ENCODE data around the gene RABIF. TPM values are rescaled to one million over a fixed set of nuclear protein-coding genes. Genes with fewer than 3 reads are reported as not detected.

The RABIF gene
- total and polyA plus RNA-seq, 2 donors (not counting 1 experiment from before 2014, with no cell fraction given) = 8.2 to 14.2 TPM

DNA sequence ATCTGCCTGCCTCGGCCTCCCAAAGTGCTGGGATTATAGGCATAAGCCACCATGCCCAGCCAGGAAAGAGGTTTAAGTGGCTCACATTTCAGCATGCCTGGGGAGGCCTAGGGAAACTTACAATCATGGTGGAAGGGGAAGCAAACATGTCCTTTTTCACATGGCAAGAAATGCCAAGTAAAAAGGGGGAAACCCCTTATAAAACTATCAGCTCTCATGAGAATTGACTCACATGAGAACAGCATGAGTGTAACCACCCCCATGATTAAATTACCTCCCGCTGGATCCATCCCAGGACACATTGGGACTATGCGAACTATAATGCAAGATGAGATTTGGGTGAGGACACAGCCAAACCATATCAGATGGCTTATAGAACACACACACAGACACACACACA, 46.9 kb upstream of the RABIF start:
- Histone ChIP-seq H3K4me3 (ENCODE audit: control extremely low read depth in 1 of 5, extremely low read depth in 1 of 5, insufficient read depth in 1 of 5, low read depth in 2 of 5, low read length in 4 of 5) (no peak overlapping the region), H3K36me3 (replicated peaks in 1 of 2; ENCODE audit: control extremely low read depth in 1 of 2, control insufficient read depth in 1 of 2, extremely low read depth in 1 of 2, insufficient read depth in 2 of 2, low read length in 1 of 2) (peaks cover 0 to 5% of the 10 kb centered on the region in 2 experiments), H3K9me3 (ENCODE audit: control extremely low read depth in 1 of 3, control insufficient read depth in 2 of 3, insufficient read depth in 1 of 3, low read length in 2 of 3) (no peaks in the 10 kb centered on the region), H3K27ac (ENCODE audit: low read length in 2 of 2) (no peak overlapping the region), H4K20me1 (ENCODE audit: control insufficient read depth, insufficient read depth, low read length, poor library complexity, severe bottlenecking) (no peaks in the 10 kb centered on the region), H2AFZ (ENCODE audit: insufficient read depth, low read depth, low read length, poor library complexity, severe bottlenecking) (no peak overlapping the region), H3K9ac (ENCODE audit: low read length) (no peak overlapping the region), H3K79me2 (ENCODE audit: control insufficient read depth, insufficient read depth, low read length) (no peaks in the 10 kb centered on the region), H3K27me3 (replicated peaks in 1 of 4; ENCODE audit: control extremely low read depth in 1 of 4, control insufficient read depth in 3 of 4, insufficient read depth in 4 of 4, low read length in 3 of 4) (no peaks in the 10 kb centered on the region), H3K4me2 (replicated peaks; ENCODE audit: low read depth, low read length, poor library complexity, severe bottlenecking) (no peak overlapping the region), H3K4me1 (ENCODE audit: control insufficient read depth in 2 of 2, insufficient read depth in 2 of 2, low read length in 2 of 2) (no peaks in the 10 kb centered on the region)
- ChIA-PET POLR2A (no interaction called here), CTCF (no interaction called here)
- Mint-ChIP-seq H3K9me3 (ENCODE audit: insufficient read depth) (no peaks in the 10 kb centered on the region), H3K4me1 (peaks cover 9% of the 10 kb centered on the region), H3K27me3 (peaks cover 4% of the 10 kb centered on the region), H3K27ac (no peak overlapping the region), H3K4me3 (no peak overlapping the region)
- DNase-seq (no peak), ATAC-seq (ENCODE audit: low read depth) (no peak)
- 78% methylated on average over 1 of the region's 3 CpGs for WGBS (ENCODE audit: insufficient coverage)
- intact Hi-C loops (cut with micrococcal nuclease) = no loop called here
- TF ChIP-seq EZH2 (IDR thresholded peaks at IDR 0.05; ENCODE audit: borderline replicate concordance, insufficient read depth, low read depth, low read length, poor library complexity, severe bottlenecking) (no peak), CTCF (IDR thresholded peaks at IDR 0.05) (no peak)

- Histone ChIP-seq H3K4me2 (replicated peaks; ENCODE audit: low read depth, low read length, poor library complexity, severe bottlenecking) (no peak overlapping the region), H3K9ac (ENCODE audit: low read length) (no peak overlapping the region), H3K27ac (ENCODE audit: low read length in 2 of 2) (no peak overlapping the region), H3K4me3 (ENCODE audit: control extremely low read depth in 1 of 5, extremely low read depth in 1 of 5, insufficient read depth in 1 of 5, low read depth in 2 of 5, low read length in 4 of 5) (no peak overlapping the region), H3K4me1 (ENCODE audit: control insufficient read depth in 2 of 2, insufficient read depth in 2 of 2, low read length in 2 of 2) (no peaks in the 10 kb centered on the region), H3K36me3 (replicated peaks in 1 of 2; ENCODE audit: control extremely low read depth in 1 of 2, control insufficient read depth in 1 of 2, extremely low read depth in 1 of 2, insufficient read depth in 2 of 2, low read length in 1 of 2) (no peaks in the 10 kb centered on the region), H4K20me1 (ENCODE audit: control insufficient read depth, insufficient read depth, low read length, poor library complexity, severe bottlenecking) (no peaks in the 10 kb centered on the region), H3K27me3 (replicated peaks in 1 of 4; ENCODE audit: control extremely low read depth in 1 of 4, control insufficient read depth in 3 of 4, insufficient read depth in 4 of 4, low read length in 3 of 4) (no peaks in the 10 kb centered on the region), H2AFZ (ENCODE audit: insufficient read depth, low read depth, low read length, poor library complexity, severe bottlenecking) (no peak overlapping the region), H3K79me2 (ENCODE audit: control insufficient read depth, insufficient read depth, low read length) (no peaks in the 10 kb centered on the region), H3K9me3 (ENCODE audit: control extremely low read depth in 1 of 3, control insufficient read depth in 2 of 3, insufficient read depth in 1 of 3, low read length in 2 of 3) (no peaks in the 10 kb centered on the region)
- DNase-seq (no peak), ATAC-seq (ENCODE audit: low read depth) (no peak)
- ChIA-PET CTCF (no interaction called here), POLR2A (no interaction called here)
- Mint-ChIP-seq H3K4me3 (no peak overlapping the region), H3K4me1 (peaks cover 9% of the 10 kb centered on the region), H3K27me3 (peaks cover 4% of the 10 kb centered on the region), H3K27ac (no peak overlapping the region), H3K9me3 (ENCODE audit: insufficient read depth) (no peaks in the 10 kb centered on the region)
- intact Hi-C loops (cut with micrococcal nuclease) = no loop called here
- TF ChIP-seq CTCF (IDR thresholded peaks at IDR 0.05) = no peak
- TF ChIP-seq EZH2 (IDR thresholded peaks at IDR 0.05; ENCODE audit: borderline replicate concordance, insufficient read depth, low read depth, low read length, poor library complexity, severe bottlenecking) = no peak
- no CpG with 5 or more reads among the region's 3 CpGs for WGBS (ENCODE audit: insufficient coverage)
Observed at GRCh38 chr1:202934755-202935154, 45.8 kb upstream of the RABIF start.

Measured in B cell (primary cell).